OCI-LY1 (cell line): Measurements from ENCODE around the gene INPP5A.

Source experiments
- H2AFZ ChIP-seq: fragments of 200-600 bp; sonication (generic), shearing (Covaris generic); 2 replicates; pipeline ENCODE4 v1.6.0; 2014; ENCODE audit warnings: antibody characterized with exemption, mild to moderate bottlenecking, low read length
- H3F3A ChIP-seq: fragments of 200-600 bp; sonication (generic), shearing (Covaris generic); 2 replicates; pipeline ENCODE4 v1.6.0; 2014; ENCODE audit warnings: mild to moderate bottlenecking, antibody characterized with exemption, low read length, moderate library complexity; ENCODE audit not compliant: insufficient read depth
- H3K27ac ChIP-seq: fragments of 200-600 bp; sonication (generic); 2 replicates; pipeline ENCODE4 v1.5.1; 2014; ENCODE audit warnings: low read length, mixed run types, mild to moderate bottlenecking, low read depth; ENCODE audit not compliant: poor library complexity, severe bottlenecking
- H3K27me3 ChIP-seq: fragments of 200-600 bp; sonication (generic); 2 replicates; pipeline ENCODE4 v1.6.0; 2014; ENCODE audit warnings: antibody characterized with exemption, mild to moderate bottlenecking, low read length, moderate library complexity; ENCODE audit not compliant: insufficient read depth
- H3K36me3 ChIP-seq: fragments of 200-600 bp; sonication (generic); 2 replicates; pipeline ENCODE4 v1.6.1; 2014; ENCODE audit warnings: mild to moderate bottlenecking, antibody characterized with exemption, low read length, moderate library complexity, mixed read lengths; ENCODE audit not compliant: insufficient read depth
- H3K4me1 ChIP-seq: fragments of 200-600 bp; sonication (generic); 2 replicates; pipeline ENCODE4 v1.5.1; 2014; ENCODE audit warnings: mild to moderate bottlenecking, low read length, moderate library complexity; ENCODE audit not compliant: insufficient read depth, severe bottlenecking
- H3K4me2 ChIP-seq: fragments of 200-600 bp; sonication (generic), shearing (Covaris generic); 2 replicates; pipeline ENCODE4 v1.6.1; 2014; ENCODE audit warnings: low read length
- H3K4me3 ChIP-seq: fragments of 200-600 bp; sonication (generic); 2 replicates; pipeline ENCODE4 v1.5.1; 2014; ENCODE audit warnings: low read length, low read depth, mild to moderate bottlenecking, mixed read lengths; ENCODE audit not compliant: poor library complexity, severe bottlenecking
- H3K79me2 ChIP-seq: fragments of 200-600 bp; shearing (Covaris generic); 2 replicates; pipeline ENCODE4 v1.6.1; 2016; ENCODE audit warnings: mixed run types, low read length, mixed read lengths; ENCODE audit not compliant: insufficient read depth
- H3K9ac ChIP-seq: fragments of 200-600 bp; sonication (generic), shearing (Covaris generic); 2 replicates; pipeline ENCODE4 v1.6.1; 2014; ENCODE audit warnings: mild to moderate bottlenecking, low read length, mixed read lengths
- H3K9me2 ChIP-seq: fragments of 200-600 bp; sonication (generic), shearing (Covaris generic); 2 replicates; pipeline ENCODE4 v1.6.1; 2014; ENCODE audit warnings: low read depth, mild to moderate bottlenecking, low read length, mixed read lengths
- H3K9me3 ChIP-seq: fragments of 200-600 bp; shearing (Covaris generic); 2 replicates; pipeline ENCODE4 v1.6.1; 2014; ENCODE audit warnings: low read length, mixed read lengths
- H4K20me1 ChIP-seq: fragments of 200-600 bp; sonication (generic), shearing (Covaris generic); 2 replicates; pipeline ENCODE4 v1.6.0; 2016; ENCODE audit warnings: mild to moderate bottlenecking, low read length; ENCODE audit not compliant: insufficient read depth
- CTCF ChIP-seq: fragments of 200-600 bp; sonication (generic), shearing (Covaris generic); IDR thresholded peaks from 2 replicates; pipeline ENCODE4 v1.5.1; 2017; ENCODE audit warnings: mild to moderate bottlenecking, antibody characterized with exemption, low read length, moderate library complexity, mixed read lengths
- EZH2 ChIP-seq: fragments of 200-600 bp; sonication (generic), shearing (Covaris generic); IDR thresholded peaks from 2 replicates; pipeline ENCODE4 v1.8.0; 2017; ENCODE audit warnings: borderline replicate concordance, mixed run types, mild to moderate bottlenecking, antibody characterized with exemption, low read length, moderate library complexity, mixed read lengths

The INPP5A gene

GRCh38 chr10:132590752-132591121, 53.1 kb downstream of the INPP5A start:
- TF ChIP-seq EZH2, result no peak
- TF ChIP-seq CTCF, result no peak
- no peaks in the 10 kb centered on the region for H3K79me2 ChIP-seq
- no peak overlapping the region for H3K9ac ChIP-seq
- H3K4me3 ChIP-seq, result no peak overlapping the region
- H3K36me3 ChIP-seq, result no peaks in the 10 kb centered on the region
- H3F3A ChIP-seq, result no peaks in the 10 kb centered on the region
- no peak overlapping the region for H3K27ac ChIP-seq
- H4K20me1 ChIP-seq, result no peaks in the 10 kb centered on the region
- no peak overlapping the region for H3K4me2 ChIP-seq
- H3K9me3 ChIP-seq, result no peaks in the 10 kb centered on the region
- H2AFZ ChIP-seq, result no peak overlapping the region
- no peaks in the 10 kb centered on the region; the same call in 1 of the 2 replicates for H3K27me3 ChIP-seq
- no peaks in the 10 kb centered on the region for H3K9me2 ChIP-seq
- no peaks in the 10 kb centered on the region for H3K4me1 ChIP-seq

GRCh38 chr10:132591166-132591971, 53.8 kb downstream of the INPP5A start:
- Histone ChIP-seq H2AFZ (no peak overlapping the region), H3K27ac (no peak overlapping the region), H3K79me2 (no peaks in the 10 kb centered on the region), H3K36me3 (no peaks in the 10 kb centered on the region), H3K4me3 (no peak overlapping the region), H3K27me3 (no peaks in the 10 kb centered on the region; the same call in 1 of the 2 replicates), H4K20me1 (no peaks in the 10 kb centered on the region), H3K9me2 (no peaks in the 10 kb centered on the region), H3K9me3 (no peaks in the 10 kb centered on the region), H3K9ac (no peak overlapping the region), H3K4me1 (no peaks in the 10 kb centered on the region), H3K4me2 (no peak overlapping the region), H3F3A (no peaks in the 10 kb centered on the region)
- TF ChIP-seq EZH2 (no peak), CTCF (no peak)

- H3K27ac ChIP-seq, result no peak overlapping the region
- no peak overlapping the region for H3K4me3 ChIP-seq
- H3F3A ChIP-seq, result no peaks in the 10 kb centered on the region
- no peaks in the 10 kb centered on the region for H4K20me1 ChIP-seq
- no peaks in the 10 kb centered on the region; the same call in 1 of the 2 replicates for H3K27me3 ChIP-seq
- H2AFZ ChIP-seq, result no peak overlapping the region
- H3K9me3 ChIP-seq, result no peaks in the 10 kb centered on the region
- no peaks in the 10 kb centered on the region for H3K36me3 ChIP-seq
- H3K9me2 ChIP-seq, result no peaks in the 10 kb centered on the region
- H3K9ac ChIP-seq, result no peak overlapping the region
- TF ChIP-seq EZH2 (no peak), CTCF (no peak)
- H3K4me2 ChIP-seq, result no peak overlapping the region
- H3K4me1 ChIP-seq, result no peaks in the 10 kb centered on the region
- no peaks in the 10 kb centered on the region for H3K79me2 ChIP-seq
These were observed 55.3 kb downstream of the INPP5A start for GRCh38 chr10:132592790-132593383.
